ENCODE results near the gene AKIRIN2. TPM values are rescaled to one million over a fixed set of nuclear protein-coding genes. Genes with fewer than 3 reads are reported as not detected.

The AKIRIN2 gene
- total RNA-seq, 2 donors from 2014 or later, result 70.4 to 73.5 TPM

GRCh38 chr6:87672641-87673040, 29.4 kb downstream of the AKIRIN2 start:
- no peaks in the 10 kb centered on the region for H3K27me3 ChIP-seq (ENCODE audit: control insufficient read depth, insufficient read depth, low read length, poor library complexity, severe bottlenecking)
- Mint-ChIP-seq H3K9me3 (no peaks in the 10 kb centered on the region), H3K27ac (no peak overlapping the region), H3K4me1 (no peaks in the 10 kb centered on the region), H3K4me3 (no peak overlapping the region), H3K36me3 (ENCODE audit: low read depth) (peaks cover 62% of the 10 kb centered on the region), H3K27me3 (ENCODE audit: insufficient read depth) (no peaks in the 10 kb centered on the region)
- H3K4me1 ChIP-seq (ENCODE audit: control insufficient read depth, insufficient read depth, low read length), result no peaks in the 10 kb centered on the region
- H3K4me3 ChIP-seq (ENCODE audit: low read length), result no peak overlapping the region
- DNase-seq, result no peak
- H3K9me3 ChIP-seq (ENCODE audit: control insufficient read depth, low read length), result no peaks in the 10 kb centered on the region
- H3K9ac ChIP-seq (ENCODE audit: extremely low read depth, low read length, poor library complexity, severe bottlenecking), result no peak overlapping the region
- H3K36me3 ChIP-seq (ENCODE audit: control insufficient read depth, insufficient read depth, low read length), result peaks cover 75% of the 10 kb centered on the region
- H3K27ac ChIP-seq (ENCODE audit: low read depth, low read length), result no peak overlapping the region
- no peak for TF ChIP-seq CTCF (conservative IDR thresholded peaks at IDR 0.05)
- 100% methylated on average over 1 to 2 of the region's 2 CpGs for WGBS, 2 experiments (ENCODE audit: insufficient coverage in 1 of 2, insufficient read length in 1 of 2)

GRCh38 chr6:87671555-87672029, 30.4 kb downstream of the AKIRIN2 start:
- whole genome bisulfite sequencing, 2 experiments (ENCODE audit: insufficient coverage in 1 of 2, insufficient read length in 1 of 2), result 94 to 96% methylated on average over 6 of the region's 6 CpGs
- Mint-ChIP-seq H3K27ac (peak overlapping the region; percentile 13), H3K36me3 (ENCODE audit: low read depth) (peaks cover 63% of the 10 kb centered on the region), H3K4me3 (no peak overlapping the region), H3K9me3 (no peaks in the 10 kb centered on the region), H3K4me1 (no peaks in the 10 kb centered on the region), H3K27me3 (ENCODE audit: insufficient read depth) (no peaks in the 10 kb centered on the region)
- no peak overlapping the region for H3K27ac ChIP-seq (ENCODE audit: low read depth, low read length)
- no peak overlapping the region for H3K9ac ChIP-seq (ENCODE audit: extremely low read depth, low read length, poor library complexity, severe bottlenecking)
- no peaks in the 10 kb centered on the region for H3K9me3 ChIP-seq (ENCODE audit: control insufficient read depth, low read length)
- H3K27me3 ChIP-seq (ENCODE audit: control insufficient read depth, insufficient read depth, low read length, poor library complexity, severe bottlenecking), result no peaks in the 10 kb centered on the region
- peaks cover 75% of the 10 kb centered on the region for H3K36me3 ChIP-seq (ENCODE audit: control insufficient read depth, insufficient read depth, low read length)
- no peak for DNase-seq
- no peak for TF ChIP-seq CTCF (conservative IDR thresholded peaks at IDR 0.05)
- no peaks in the 10 kb centered on the region for H3K4me1 ChIP-seq (ENCODE audit: control insufficient read depth, insufficient read depth, low read length)
- no peak overlapping the region for H3K4me3 ChIP-seq (ENCODE audit: low read length)

GRCh38 chr6:87670707-87671106, 31.3 kb downstream of the AKIRIN2 start:
- no peak overlapping the region for H3K4me3 ChIP-seq (ENCODE audit: low read length)
- peaks cover 76% of the 10 kb centered on the region for H3K36me3 ChIP-seq (ENCODE audit: control insufficient read depth, insufficient read depth, low read length)
- no peak for TF ChIP-seq CTCF (conservative IDR thresholded peaks at IDR 0.05)
- Mint-ChIP-seq H3K9me3 (no peaks in the 10 kb centered on the region), H3K27me3 (ENCODE audit: insufficient read depth) (no peaks in the 10 kb centered on the region), H3K36me3 (ENCODE audit: low read depth) (peaks cover 58% of the 10 kb centered on the region), H3K4me3 (no peak overlapping the region), H3K27ac (no peak overlapping the region), H3K4me1 (no peaks in the 10 kb centered on the region)
- H3K9me3 ChIP-seq (ENCODE audit: control insufficient read depth, low read length), result no peaks in the 10 kb centered on the region
- no peak for DNase-seq
- H3K9ac ChIP-seq (ENCODE audit: extremely low read depth, low read length, poor library complexity, severe bottlenecking), result no peak overlapping the region
- no peaks in the 10 kb centered on the region for H3K27me3 ChIP-seq (ENCODE audit: control insufficient read depth, insufficient read depth, low read length, poor library complexity, severe bottlenecking)
- no peaks in the 10 kb centered on the region for H3K4me1 ChIP-seq (ENCODE audit: control insufficient read depth, insufficient read depth, low read length)
- H3K27ac ChIP-seq (ENCODE audit: low read depth, low read length), result no peak overlapping the region
- WGBS, 2 experiments (ENCODE audit: insufficient coverage in 1 of 2, insufficient read length in 1 of 2), result 71 to 80% methylated on average over 2 of the region's 2 CpGs

Measured in endodermal cell (in vitro differentiated cells).